IPS-NIHi7 (cell line): ENCODE results near the gene PNPLA5.

Experiments used
- DNase-seq: peaks from one replicate; pipeline ENCODE4 v3.0.0; 2012; ENCODE audit warnings: mixed read lengths; ENCODE audit errors: extremely low spot score

Gene PNPLA5

DNA sequence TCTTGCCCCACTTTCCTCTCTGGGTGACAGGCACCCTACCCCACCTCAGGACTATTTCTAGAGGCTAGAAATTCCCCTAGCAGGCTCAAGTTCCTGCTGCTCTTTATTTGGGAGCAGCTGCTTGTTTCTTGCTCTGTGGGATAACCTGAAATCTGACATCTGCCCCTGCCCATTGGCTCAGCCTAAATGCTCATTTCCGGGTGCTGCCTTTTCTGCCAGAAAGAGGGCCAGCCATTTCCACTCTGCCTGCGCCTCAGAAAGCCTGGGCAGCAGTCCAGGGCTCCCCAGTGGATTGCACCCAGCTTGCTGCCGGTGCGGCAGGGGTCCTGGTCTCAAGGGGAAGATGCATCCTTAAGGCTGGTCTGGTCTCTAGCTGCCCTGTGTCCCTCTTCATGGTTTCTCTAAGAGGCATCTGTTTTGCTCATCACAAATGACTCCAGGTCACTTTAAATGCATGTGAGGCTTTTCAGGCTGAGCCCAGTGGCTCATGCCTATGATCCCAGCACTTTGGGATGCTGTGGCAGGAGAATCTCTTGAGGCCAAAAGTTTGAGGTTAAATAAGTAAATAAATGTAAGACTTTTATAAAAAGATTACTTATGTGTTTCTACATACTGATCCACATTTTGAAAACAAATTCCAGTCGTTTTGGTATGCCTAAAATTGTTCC, 10.3 kb upstream of the PNPLA5 start:
- DNase-seq, result no peak

DNA sequence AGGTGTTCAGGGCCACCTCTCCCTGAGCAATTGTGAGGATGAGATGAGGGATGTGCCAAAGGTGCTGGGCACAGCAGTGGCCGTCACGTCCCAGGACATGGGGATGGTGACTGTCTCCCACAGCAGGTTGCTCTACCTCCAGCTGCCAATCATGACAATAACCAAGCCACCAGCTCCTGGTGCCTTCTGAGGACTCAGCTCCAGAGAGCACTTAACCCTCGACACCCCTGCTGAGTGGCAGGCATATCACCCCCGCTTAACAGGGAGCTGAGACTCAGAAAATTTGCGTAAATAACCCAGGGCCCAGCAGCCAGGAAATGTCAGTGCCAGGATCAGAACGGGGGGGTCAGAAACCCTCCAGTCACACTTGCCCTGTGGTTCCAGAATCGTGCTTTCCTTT, 8.4 kb upstream of the PNPLA5 start:
- DNase-seq, result no peak

DNA sequence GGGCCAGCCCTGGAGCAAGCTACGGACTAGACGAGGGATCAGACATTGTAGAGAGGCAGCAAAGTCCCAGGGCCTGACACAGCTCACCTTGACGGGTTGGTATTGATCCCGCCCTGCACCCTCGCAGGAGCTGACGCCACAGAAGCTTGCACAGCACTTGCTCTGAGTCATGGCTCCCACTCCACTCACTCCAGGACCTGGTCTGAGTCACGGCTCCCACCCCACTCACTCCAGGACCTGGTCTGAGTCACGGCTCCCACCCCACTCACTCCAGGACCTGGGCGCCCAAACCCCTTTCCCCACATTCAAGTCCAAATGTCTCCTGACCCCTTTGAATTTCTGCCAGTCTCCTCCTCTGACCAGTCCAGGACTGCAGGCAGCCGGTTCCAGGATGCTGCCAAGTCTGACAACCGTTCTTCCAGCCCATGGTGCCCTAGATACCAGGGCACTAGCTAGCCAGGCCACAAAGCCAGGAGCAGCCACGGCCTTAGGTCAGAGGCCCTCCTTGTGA, 6.0 kb upstream of the PNPLA5 start:
- no peak for DNase-seq

DNA sequence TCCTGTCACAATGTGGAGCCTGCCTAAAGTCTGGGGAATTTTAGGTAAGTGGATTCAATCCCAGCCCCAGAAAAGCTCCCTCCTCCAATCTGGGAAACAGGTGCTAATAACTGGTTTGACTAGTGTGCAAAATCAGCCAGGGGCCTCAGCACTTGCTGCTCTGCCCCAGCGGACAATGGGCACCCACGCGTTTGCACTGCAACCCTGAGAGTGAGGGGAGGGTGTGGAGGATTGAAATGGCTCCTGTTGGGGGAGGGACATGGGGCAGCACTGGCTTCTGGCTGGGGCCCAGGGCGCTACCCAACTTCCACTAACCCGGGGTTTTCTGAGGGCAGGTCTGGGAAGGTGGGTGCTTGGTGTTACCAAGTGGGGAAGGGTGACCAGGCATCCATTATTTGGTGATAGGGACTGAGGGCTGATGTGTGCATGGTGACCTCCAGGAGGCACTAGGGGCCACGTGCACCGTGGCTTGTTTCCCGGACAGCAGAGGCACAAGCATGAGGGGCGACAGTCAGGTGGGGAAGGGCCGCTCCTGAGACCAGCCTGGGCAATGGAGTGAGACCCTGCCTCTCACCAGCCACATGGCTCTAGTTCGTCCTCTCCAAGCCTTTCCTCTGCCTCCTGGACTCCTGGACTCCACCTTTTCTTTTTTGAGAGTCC, 4.3 kb upstream of the PNPLA5 start:
- peak; percentile 44 for DNase-seq

DNA sequence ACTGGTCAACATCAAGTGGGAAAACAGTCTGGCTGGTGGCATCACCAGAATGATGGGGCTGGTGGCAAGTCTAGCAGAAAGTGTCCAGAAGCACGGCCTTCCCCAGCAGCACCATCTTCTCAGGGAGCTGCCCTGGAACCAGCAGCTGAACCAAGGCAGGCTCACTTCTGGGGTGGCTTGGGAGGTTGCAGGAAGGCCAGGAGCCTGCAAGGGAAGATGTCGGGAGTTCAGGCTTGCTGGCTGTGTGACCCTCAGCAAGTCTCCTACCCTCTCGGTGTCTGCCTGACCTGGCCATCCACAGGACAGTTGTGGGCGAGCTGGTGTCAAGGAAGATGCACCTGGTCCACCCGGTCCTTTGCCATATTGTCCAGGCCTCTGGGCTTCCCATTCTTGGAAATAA, 2.3 kb upstream of the PNPLA5 start:
- no peak for DNase-seq

DNA sequence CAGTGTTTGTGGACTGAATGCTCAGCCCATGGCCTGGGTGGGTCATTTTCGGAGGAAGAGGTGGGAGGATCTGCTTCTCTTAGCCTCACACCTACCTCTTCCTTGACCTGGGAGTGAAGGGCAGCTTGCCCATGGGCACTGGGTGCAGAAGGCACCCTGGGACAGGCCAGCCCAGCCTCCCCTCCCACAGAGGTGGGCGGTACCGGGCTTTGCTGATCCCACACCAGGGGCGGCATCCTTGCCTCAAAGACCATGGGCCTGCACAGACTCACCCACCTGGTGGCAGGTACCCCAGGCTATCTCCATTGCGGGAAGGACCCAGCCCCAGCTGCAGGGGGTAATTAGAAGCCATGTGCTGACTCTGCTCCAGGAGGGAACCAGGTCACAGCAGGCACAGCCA, 1.5 kb upstream of the PNPLA5 start:
- no peak for DNase-seq

DNA sequence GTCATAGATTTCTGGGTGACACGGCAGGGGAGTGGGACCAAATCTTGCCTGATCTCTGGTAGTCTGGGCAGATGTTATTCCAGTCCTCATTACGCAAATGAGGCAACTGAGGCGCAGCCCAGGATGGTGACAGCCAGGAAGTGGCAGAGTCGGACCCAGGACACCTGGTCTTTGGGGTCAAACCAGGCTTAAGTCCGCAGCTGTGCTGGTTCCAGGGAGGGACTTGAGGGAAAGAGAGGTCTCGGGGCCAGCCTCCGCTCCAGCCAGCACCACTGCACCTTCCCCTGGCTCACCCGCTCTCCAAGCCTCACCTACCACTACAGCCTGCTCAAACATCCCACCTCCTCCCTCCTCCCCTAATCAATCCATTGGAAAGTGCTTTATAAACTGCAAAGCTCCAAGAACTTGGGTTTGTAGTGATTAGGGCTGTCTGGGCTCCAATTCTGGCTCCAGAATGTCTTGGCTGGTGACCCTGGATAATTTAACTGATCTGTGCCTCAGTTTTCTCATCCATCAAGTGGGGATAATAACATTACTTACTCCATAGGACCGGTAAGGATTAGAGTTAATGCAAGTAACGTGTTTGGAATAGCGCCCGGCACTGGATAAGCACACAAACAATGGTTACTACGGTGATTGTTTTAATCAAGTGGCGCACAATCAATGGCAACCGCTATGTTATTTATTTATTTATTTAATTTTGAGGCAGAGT, 526 bp upstream of the PNPLA5 start:
- peak; percentile 31 for DNase-seq

DNA sequence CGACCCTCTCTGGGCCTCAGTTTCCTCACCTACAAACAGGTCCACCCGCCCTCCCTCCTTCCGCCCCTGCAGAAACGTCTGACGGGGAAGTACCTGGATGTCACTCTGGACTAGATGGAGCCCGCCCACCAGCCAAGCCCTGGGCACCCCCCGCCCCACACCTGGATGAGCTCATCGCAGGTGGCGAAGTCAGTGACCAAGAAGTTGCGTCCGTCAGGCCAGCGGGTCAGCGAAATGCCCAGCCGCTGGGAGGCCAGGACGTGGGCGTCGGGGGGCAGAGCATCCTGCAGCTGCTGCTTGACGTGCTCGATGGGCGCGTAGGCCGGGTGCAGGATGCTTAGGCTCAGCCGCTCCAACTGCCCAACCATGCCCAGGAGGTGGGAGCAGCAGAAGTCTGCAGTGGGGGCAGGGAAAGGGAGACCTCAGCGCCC, 897 bp downstream of the PNPLA5 start:
- DNase-seq, result no peak

DNA sequence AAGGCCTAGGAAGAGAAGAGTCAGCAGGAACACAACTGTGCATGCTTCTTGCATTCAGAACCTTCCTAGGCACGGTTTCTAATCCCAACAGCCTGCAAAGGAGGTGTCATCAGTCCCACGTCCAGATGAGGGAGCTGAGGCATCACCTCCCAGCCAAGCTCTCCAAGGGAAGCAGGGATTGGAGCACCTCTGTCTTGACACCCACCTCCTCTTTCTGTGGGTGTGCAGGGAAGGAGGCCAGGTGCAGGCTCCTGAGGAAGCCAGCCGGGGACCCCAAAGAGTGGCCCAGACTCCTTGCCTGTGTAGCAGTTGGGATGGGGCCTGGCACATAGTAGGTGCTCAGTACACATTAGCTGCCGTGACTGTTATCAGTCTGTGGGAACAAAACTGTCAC, 2.0 kb downstream of the PNPLA5 start:
- peak; percentile 38 for DNase-seq

DNA sequence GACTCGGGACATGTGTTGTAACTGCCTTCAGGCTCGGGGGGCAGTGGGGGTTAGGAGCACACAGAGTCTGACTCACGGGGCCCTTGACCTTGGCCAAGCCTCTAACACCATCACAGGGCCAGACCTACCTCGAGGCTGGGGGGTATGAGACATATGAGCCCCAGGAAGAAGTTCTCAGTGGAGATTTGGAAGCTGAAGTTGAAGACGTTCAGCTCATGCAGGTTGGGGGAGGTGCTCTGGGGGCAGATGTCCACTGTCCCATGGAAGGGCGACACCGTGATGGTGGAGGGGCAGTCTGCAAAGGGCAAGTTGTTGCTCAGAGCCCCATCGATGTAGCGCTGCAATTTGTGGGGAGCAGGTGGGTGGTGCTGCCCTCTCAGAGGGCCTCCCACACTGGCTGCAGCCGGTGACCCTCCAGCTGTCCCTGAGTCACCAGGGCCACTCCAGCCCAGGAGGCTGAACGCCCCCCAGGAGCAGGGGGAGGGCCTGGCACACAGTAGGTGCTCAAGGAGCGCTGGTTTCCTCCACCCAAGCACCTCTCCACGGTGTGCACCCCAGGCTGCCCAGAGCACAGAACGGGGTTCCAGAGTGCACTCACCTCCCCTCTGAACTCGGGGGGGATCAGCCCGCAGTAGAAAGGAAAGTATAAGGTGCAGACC, 2.5 kb downstream of the PNPLA5 start:
- no peak for DNase-seq

DNA sequence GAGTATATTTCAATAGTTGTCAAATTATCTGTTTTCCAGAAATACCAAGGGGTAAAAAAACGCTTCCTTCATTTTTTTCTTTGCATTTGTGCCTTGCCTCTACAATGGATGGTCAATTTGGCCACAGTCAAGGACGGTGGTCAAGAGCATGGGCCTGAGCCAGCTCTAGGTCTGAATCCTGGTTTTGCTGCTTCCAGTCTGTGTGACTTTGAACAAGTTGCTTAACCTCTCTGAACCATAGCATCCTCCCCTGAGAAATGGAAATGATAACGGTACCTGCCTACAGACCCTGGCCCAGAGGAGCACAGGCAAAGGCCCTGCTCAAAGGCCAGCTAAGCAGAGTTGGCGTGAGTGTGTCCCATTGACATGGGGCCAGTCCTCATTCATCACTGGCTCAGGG, 3.1 kb downstream of the PNPLA5 start:
- no peak for DNase-seq

DNA sequence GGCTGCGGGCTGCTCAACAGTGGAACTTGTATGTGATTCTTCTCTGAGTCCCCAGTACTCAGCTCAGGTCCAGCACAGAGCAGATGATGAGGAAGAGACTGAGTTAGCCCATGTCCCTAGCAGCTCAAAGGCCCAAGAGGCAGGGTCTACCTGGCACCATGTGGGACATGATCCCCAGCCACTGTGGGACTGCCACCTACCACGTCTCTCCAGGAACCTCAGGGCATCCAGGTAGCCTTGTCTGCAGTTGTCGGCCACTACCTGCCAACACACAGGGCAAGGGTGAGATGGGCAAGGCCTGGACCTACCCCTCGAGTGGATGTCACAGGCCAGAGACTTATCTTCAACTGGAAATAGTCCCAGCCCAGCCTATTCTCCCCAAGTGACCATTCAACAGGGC, 4.4 kb downstream of the PNPLA5 start:
- no peak for DNase-seq

DNA sequence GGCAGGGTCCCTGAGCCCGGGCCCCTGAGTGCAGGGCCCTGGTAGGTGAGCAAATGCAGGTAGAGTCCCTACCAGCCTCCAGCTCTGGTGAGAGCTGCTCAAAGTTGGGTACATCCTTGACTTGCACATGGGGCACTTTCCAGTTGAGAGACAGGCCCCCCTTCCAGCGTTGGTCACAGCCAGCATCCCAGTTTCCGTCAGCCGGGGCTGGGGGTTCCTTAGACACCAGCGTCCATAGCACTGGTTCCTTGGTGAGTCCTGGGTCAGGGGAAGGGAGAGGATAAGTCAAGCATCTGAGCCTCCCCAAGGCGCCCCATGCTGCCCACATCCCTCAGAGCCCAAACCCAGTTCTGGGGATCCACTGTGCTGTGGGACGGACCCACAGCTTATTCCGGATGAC, 5.6 kb downstream of the PNPLA5 start:
- no peak for DNase-seq

DNA sequence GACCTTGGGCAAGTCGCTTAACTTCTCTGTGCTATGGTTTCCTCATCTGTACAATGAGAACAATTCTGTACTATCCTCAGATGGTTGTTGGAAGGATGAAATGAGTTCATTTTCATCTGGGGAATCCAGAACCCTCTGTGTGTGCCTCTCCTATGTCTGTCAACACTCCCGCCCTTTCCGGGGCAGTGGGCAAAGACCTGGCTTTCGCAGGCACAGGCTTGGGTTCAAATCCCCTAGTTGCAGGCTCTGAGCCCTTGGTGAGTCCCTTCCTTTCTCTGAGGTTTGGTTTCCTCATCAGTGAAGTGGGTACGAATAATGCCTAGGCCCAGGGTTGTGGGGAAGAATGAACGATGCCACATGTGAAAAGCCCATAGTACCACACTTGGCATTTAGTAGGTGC, 6.0 kb downstream of the PNPLA5 start:
- no peak for DNase-seq

DNA sequence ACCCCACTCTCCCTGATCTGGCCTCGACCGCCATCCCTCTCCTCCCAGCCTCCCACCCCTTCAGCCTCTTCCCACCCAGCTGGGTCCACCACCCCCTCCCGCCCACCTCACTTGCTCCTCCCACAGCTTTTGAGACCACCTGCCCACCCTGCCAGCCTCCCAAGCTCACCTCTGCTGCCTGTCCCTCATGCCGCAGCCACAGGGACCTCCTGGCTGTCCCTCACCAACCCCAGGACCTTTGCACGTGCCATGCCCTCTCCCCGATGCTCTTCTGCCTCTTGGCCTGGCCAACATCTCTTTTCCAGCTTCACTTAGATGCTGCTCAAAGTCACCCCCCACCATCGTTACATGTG, 6.5 kb downstream of the PNPLA5 start:
- no peak for DNase-seq

DNA sequence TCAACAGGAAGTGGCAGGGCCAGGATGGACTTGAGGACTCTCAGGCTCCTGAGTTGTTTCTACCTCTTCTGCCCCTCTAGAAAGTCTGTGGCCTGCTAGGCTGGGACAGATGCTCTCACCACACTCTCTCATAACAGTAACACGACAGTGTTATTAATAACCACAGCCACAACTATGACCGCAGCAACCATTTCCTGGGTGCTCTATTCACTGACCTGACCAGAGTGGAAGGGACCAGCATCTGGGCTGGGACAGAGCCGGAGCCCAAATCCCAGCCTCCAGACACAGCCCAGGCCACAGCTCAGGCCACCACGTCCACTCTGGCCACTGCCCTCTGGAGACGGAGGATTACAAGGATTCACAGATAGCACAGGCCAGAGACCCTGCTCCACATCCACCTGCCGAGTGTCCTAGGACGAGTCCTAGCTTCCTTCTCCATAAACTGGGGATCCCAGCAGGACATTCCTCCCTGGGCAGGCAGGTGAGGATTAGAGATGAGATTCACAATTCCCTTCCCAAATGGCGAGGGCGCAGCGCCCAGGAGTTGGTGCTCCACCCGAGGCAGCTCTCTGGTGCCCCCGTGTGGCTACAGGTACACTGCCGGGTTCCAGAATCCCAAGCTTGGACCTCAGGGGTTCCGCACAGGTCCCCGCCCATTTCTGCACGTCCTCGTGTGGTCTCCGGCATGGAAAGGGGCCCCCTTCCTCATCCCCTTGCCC, 7.1 kb downstream of the PNPLA5 start:
- peak; percentile 88 for DNase-seq

DNA sequence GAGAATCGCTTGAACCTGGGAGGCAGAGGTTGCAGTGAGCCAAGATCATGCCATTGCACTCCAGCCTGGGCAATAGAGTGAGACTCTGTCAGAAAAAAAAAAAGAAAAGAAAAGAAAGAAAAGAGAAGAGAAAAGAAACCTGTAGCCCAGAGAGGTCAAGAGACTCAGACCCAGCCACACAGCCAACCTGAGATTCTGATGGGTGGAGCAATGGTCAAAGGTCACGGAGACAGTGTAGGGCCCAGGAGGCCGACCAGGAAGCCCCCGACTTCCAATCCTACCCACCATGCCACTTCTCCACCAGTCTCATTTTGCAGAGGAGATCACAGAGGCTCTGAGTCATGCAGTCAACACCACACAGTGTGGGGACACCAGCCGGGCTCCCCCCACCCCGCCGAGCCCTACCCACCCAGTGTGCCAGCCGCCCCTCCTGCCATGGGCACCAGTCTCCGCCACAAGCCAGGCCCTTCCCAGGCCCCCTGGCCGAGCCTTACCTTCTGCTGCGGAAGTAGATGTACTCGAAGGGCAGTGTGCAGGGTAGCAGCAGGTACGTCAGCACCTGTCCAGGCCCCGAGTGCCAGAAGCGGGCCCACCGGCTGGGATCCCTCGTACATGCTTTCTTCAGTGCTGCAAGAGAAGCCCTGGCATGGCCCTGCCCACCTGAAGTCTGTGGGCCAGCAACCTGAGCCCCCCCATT, 7.9 kb downstream of the PNPLA5 start:
- DNase-seq, result no peak

DNA sequence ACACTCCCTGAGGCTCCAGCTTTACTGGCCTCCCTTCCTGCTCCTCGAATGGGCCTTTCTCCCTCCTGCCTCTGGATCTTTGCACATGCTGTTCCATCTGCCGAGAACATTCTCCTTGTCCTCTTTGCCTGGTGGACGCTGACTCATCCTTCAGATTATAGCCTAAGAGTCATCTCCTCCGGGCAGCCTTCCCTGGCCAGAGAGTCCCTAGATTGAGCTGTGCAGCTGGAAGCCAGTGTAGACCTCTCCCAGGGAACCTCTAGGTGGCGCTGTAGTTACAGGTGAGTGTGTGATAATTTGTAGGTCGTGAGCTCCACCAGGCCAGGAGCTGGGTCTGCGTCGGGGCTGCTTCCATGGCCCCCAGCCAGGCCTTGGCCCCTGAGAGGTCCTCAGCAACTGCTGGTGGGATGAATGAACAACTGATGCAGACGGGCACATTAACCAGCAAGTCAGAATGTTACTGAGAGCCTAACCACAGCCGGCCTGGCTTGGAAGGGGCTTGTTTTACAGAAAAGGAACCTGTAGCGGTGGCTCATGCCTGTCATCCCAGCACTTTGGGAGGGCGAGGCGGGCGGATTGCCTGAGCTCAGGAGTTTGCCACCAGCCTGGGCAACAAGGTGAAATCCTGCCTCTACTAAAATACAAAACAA, 8.7 kb downstream of the PNPLA5 start:
- peak; percentile 94 for DNase-seq

DNA sequence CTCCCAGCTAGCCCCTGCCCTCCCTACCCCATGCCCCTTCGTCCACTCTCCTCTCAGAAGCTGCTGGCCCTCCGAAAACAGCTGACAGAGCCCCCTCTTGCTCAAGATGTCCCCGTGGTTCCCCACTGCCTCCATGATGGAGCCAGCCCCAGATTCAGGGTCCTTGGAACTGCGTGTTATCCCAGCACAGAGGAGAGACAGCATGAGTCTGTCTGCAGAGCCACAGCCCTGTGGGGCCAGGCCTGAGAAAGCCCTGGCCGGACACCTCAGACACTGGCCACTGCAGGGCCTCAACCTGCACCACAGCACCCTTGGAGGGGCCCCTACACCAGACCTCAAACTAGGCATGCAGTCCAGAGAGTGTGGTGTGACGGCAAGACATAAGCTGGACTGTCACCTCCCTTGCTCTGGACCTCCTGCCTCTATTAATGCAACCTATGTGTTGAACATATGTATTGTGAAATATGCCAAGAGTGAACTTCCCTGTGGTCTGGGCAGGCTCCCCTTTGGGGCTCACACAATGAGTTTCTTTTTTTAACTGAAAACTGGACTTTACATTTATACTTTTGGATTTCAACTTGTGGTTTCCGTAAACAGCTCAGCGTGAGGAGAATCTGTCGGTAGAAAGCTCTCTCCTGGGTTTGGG, 9.6 kb downstream of the PNPLA5 start:
- DNase-seq, result no peak
